Endodermal cell (in vitro differentiated cells): ENCODE measurements around the gene PARP16. TPM values are rescaled to one million over a fixed set of nuclear protein-coding genes. Genes with fewer than 3 reads are reported as not detected.

ENCODE experiments used
- DNase-seq: peaks from one replicate; pipeline ENCODE4 v3.0.0-alpha.2; 2017
- H3K27ac ChIP-seq: 2 replicates; pipeline ENCODE4 v1.5.1; 2013; ENCODE audit warnings: mild to moderate bottlenecking, low read depth, low read length, moderate library complexity
- H3K27me3 ChIP-seq: 2 replicates; pipeline ENCODE4 v1.6.1; 2013; ENCODE audit warnings: mild to moderate bottlenecking, low read length, moderate library complexity; ENCODE audit not compliant: insufficient read depth, control insufficient read depth, poor library complexity, severe bottlenecking
- H3K36me3 ChIP-seq: 2 replicates; pipeline ENCODE4 v1.7.0; 2013; ENCODE audit warnings: mild to moderate bottlenecking, low read length, moderate library complexity; ENCODE audit not compliant: control insufficient read depth, insufficient read depth
- H3K4me1 ChIP-seq: one replicate; pipeline ENCODE4 v1.7.0; 2013; ENCODE audit warnings: low read length; ENCODE audit not compliant: control insufficient read depth, insufficient read depth
- H3K4me3 ChIP-seq: 2 replicates; pipeline ENCODE4 v1.5.1; 2013; ENCODE audit warnings: mild to moderate bottlenecking, low read length, moderate library complexity
- H3K9ac ChIP-seq: 2 replicates; pipeline ENCODE4 v1.6.1; 2013; ENCODE audit warnings: mild to moderate bottlenecking, low read length, moderate library complexity; ENCODE audit not compliant: poor library complexity, severe bottlenecking; ENCODE audit errors: extremely low read depth
- H3K9me3 ChIP-seq: 2 replicates; pipeline ENCODE4 v1.6.1; 2013; ENCODE audit warnings: mild to moderate bottlenecking, low read length, moderate library complexity; ENCODE audit not compliant: control insufficient read depth
- H3K27ac Mint-ChIP-seq: 2 replicates; pipeline ENCODE4 v1.8.0; 2020; ENCODE audit warnings: mixed read lengths
- H3K27me3 Mint-ChIP-seq: 2 replicates; pipeline ENCODE4 v1.8.0; 2021; ENCODE audit warnings: mild to moderate bottlenecking, mixed read lengths; ENCODE audit not compliant: insufficient read depth
- H3K36me3 Mint-ChIP-seq: 2 replicates; pipeline ENCODE4 v1.8.0; 2020; ENCODE audit warnings: low read depth, mixed read lengths
- H3K4me1 Mint-ChIP-seq: 2 replicates; pipeline ENCODE4 v1.8.0; 2020; ENCODE audit warnings: mixed read lengths
- H3K4me3 Mint-ChIP-seq: 2 replicates; pipeline ENCODE4 v1.8.0; 2020; ENCODE audit warnings: mild to moderate bottlenecking, moderate library complexity, mixed read lengths
- H3K9me3 Mint-ChIP-seq: 2 replicates; pipeline ENCODE4 v1.8.0; 2020; ENCODE audit warnings: mild to moderate bottlenecking, mixed read lengths
- CTCF ChIP-seq: fragments of 200-600 bp; sonication (generic); conservative IDR thresholded peaks from 2 replicates; pipeline ENCODE4 v1.5.0; 2021; ENCODE audit warnings: antibody characterized with exemption, mild to moderate bottlenecking
- WGBS, 2 experiments: methylation state at CpG; one replicate each; pipeline versions ENCODE4 v1.1.5 to v1.1.7; 2013; ENCODE audit warnings: missing lambda C conversion rate in 2 of 2, mixed read lengths in 1 of 2; ENCODE audit not compliant: insufficient coverage in 1 of 2, insufficient read length in 1 of 2; 5-methylcytosine and 5-hydroxymethylcytosine counted together
- total RNA-seq, 2 donors: library from RNA; stranded (reverse); fragmentation: NEBNext Ultra II Directional in 1 of 2; extraction: Animal tissue kit (Norgen Biotek cat#: 25700) in 1 of 2; gene quantifications; 2 replicates in 1 of 2; 3 replicates in 1 of 2; pipeline ENCODE4 v1.2.1, GENCODE V29; 2021

Gene PARP16
- total RNA-seq, 2 donors from 2014 or later: 4.3 to 11.6 TPM

GRCh38 chr15:65278480-65278879, 8.2 kb downstream of the PARP16 start:
- no peak for DNase-seq
- Histone ChIP-seq H3K36me3 (no peaks in the 10 kb centered on the region), H3K27ac (no peak overlapping the region), H3K9me3 (no peaks in the 10 kb centered on the region), H3K4me3 (no peak overlapping the region), H3K27me3 (no peaks in the 10 kb centered on the region), H3K4me1 (peaks cover 3% of the 10 kb centered on the region), H3K9ac (no peak overlapping the region)
- Mint-ChIP-seq H3K27me3 (no peaks in the 10 kb centered on the region), H3K36me3 (peaks cover 3% of the 10 kb centered on the region), H3K27ac (no peak overlapping the region), H3K4me1 (peaks cover 21% of the 10 kb centered on the region), H3K4me3 (no peak overlapping the region), H3K9me3 (no peaks in the 10 kb centered on the region)
- 97 to 100% methylated on average over 1 of the region's 1 CpG for WGBS, 2 experiments
- TF ChIP-seq CTCF: no peak

- DNase-seq: no peak
- H3K36me3 ChIP-seq: no peaks in the 10 kb centered on the region
- 40 to 63% methylated on average over 1 of the region's 1 CpG for WGBS, 2 experiments
- H3K27me3 Mint-ChIP-seq: no peaks in the 10 kb centered on the region
- H3K27ac Mint-ChIP-seq: no peak overlapping the region
- H3K4me3 ChIP-seq: no peak overlapping the region
- H3K4me1 ChIP-seq: peaks cover 3% of the 10 kb centered on the region
- H3K9me3 Mint-ChIP-seq: no peaks in the 10 kb centered on the region
- no peaks in the 10 kb centered on the region for H3K27me3 ChIP-seq
- H3K9me3 ChIP-seq: no peaks in the 10 kb centered on the region
- H3K36me3 Mint-ChIP-seq: peaks cover 3% of the 10 kb centered on the region
- no peak for TF ChIP-seq CTCF
- H3K4me3 Mint-ChIP-seq: no peak overlapping the region
- no peak overlapping the region for H3K27ac ChIP-seq
- peaks cover 21% of the 10 kb centered on the region for H3K4me1 Mint-ChIP-seq
- no peak overlapping the region for H3K9ac ChIP-seq
These were observed 9.7 kb downstream of the PARP16 start for GRCh38 chr15:65277015-65277414.

GRCh38 chr15:65275728-65276126, 11.0 kb downstream of the PARP16 start:
- TF ChIP-seq CTCF: no peak
- Mint-ChIP-seq H3K9me3 (no peaks in the 10 kb centered on the region), H3K36me3 (peaks cover 3% of the 10 kb centered on the region), H3K27me3 (no peaks in the 10 kb centered on the region), H3K4me1 (peaks cover 18% of the 10 kb centered on the region), H3K4me3 (no peak overlapping the region), H3K27ac (no peak overlapping the region)
- no peaks in the 10 kb centered on the region for H3K9me3 ChIP-seq
- no peaks in the 10 kb centered on the region for H3K27me3 ChIP-seq
- peaks cover 3% of the 10 kb centered on the region for H3K4me1 ChIP-seq
- no peak overlapping the region for H3K9ac ChIP-seq
- no peak overlapping the region for H3K4me3 ChIP-seq
- H3K36me3 ChIP-seq: no peaks in the 10 kb centered on the region
- WGBS, 2 experiments: 86% methylated on average over 2 of the region's 2 CpGs; no CpG with 5 or more reads in 1 of the 2 experiments
- no peak for DNase-seq
- no peak overlapping the region for H3K27ac ChIP-seq
